ENCODE data around the gene SMLR1.

- TF ChIP-seq CTCF (conservative IDR thresholded peaks at IDR 0.05; ENCODE audit: low read length) (no peak), EZH2phosphoT487 (IDR thresholded peaks at IDR 0.05; ENCODE audit: borderline replicate concordance, low read depth, low read length) (no peak)
These were observed 4.5 kb upstream of the SMLR1 start for GRCh38 chr6:130822736-130823135.

Data from OCI-LY7 (cell line).